Measurements from ENCODE around the gene R3HDM4. TPM values are rescaled to one million over a fixed set of nuclear protein-coding genes. Genes with fewer than 3 reads are reported as not detected.
A peak's percentile ranks its signal among the peaks of the same experiment; 100 is the strongest.

R3HDM4 gene
- total and polyA plus RNA-seq, 9 of the 15 experiments (the other 6 are each of a cell fraction or from before 2014, with no cell fraction given): 3.2 to 154 (median 59.0) TPM

GRCh38 chr19:907183-907853 is 5.7 kb downstream of the R3HDM4 start (continued):
- TF ChIP-seq RREB1 (CRISPR knock-in tag; IDR thresholded peaks at IDR 0.05) (0 out of 2 replicates have a peak, but pooled peaks have one; percentile 27), ZNF766 (CRISPR knock-in tag; conservative IDR thresholded peaks at IDR 0.05) (peak; percentile 56; the same call in 1 of the 2 replicates), JUN (IDR thresholded peaks at IDR 0.05; ENCODE audit: borderline replicate concordance, low read depth, low read length) (peak; percentile 56; the same call in 1 of the 2 replicates), JUN (CRISPR knock-in tag; IDR thresholded peaks at IDR 0.05; ENCODE audit: borderline replicate concordance) (0 out of 2 replicates have a peak, but pooled peaks have one; percentile 15), POLR2A (conservative IDR thresholded peaks at IDR 0.05) (peak; percentile 60; the same call in 1 of the 2 replicates), ZNF407 (IDR thresholded peaks at IDR 0.05; ENCODE audit: low read depth) (no peak), DPF2 (IDR thresholded peaks at IDR 0.05) (peak; percentile 98), CLOCK (CRISPR knock-in tag; IDR thresholded peaks at IDR 0.05; ENCODE audit: borderline replicate concordance) (no peak)

All from K562 (cell line).